ENCODE data around the gene HTATIP2. TPM values are rescaled to one million over a fixed set of nuclear protein-coding genes. Genes with fewer than 3 reads are reported as not detected.
A peak's percentile ranks its signal among the peaks of the same experiment; 100 is the strongest.
"Not testable (repeated sequence)": the region's sequence is repeated elsewhere in the genome, so short reads cannot be mapped to it uniquely, and the experiment has no call there.

The HTATIP2 gene
- 5.5 TPM for polyA plus RNA-seq (ENCODE audit: insufficient read length)

GRCh38 chr11:20363500-20364340, at the start of gene HTATIP2:
Gene HTATIP2, plus strand, starts transcription at chr11:20363714. Its CDS starts 524 bp downstream, at chr11:20364238.
- DNase-seq (ENCODE audit: low read depth): no peak

GRCh38 chr11:20315800-20316199, 47.7 kb upstream of the HTATIP2 start:
- no peak for DNase-seq (ENCODE audit: low read depth)

DNA sequence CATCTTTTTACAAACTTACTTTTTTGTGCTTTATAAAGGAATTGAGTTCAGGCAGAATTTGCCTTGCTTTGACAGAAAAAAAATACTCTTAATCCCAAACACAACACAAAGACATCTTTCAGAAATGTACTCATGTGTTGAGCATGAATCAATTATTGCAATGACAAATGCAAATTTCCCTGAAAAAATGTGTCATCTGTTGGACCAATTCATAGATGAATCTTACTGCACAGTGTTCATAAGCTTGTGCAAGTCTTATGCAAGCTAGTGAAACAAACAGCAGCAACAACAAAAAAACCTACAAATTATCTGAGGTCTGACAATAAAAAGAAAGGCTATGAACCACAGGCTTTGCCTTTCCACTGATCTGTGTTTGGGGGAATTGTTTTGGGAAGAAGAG, 42.3 kb upstream of the HTATIP2 start:
- no peak for DNase-seq (ENCODE audit: low read depth)

GRCh38 chr11:20327377-20327935, 36.1 kb upstream of the HTATIP2 start:
- DNase-seq (ENCODE audit: low read depth): no peak

GRCh38 chr11:20336056-20336455, 27.5 kb upstream of the HTATIP2 start:
- DNase-seq (ENCODE audit: low read depth): no peak

DNA sequence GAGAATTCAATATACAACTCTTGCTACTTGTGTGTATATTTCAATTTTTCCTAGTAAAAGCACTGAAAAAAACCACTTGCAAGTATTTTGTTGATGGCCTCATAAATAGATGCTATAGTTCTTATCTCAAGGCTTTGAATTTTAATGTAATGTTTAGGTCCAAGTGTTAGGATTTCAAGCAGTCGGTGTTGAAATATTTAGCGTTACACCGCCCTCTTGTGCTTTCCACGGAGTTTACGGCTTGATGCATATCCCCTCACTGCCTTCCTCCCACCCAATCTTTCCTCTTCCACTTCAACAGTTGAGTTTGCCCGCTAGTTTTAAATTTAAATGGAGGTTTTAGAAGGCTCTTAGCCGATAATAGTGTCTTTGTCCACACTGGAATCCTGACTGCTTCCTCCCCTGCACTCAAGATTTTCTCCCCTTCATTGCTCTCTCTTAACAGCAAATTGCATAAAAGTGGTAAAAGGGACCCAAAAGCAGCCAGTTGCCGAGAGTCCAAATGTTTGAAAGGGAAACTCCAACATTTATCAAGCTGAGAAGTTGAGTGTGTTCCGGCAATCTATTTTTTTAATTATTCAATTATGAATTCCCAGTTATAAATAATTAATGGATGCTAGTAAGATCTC, 25.9 kb upstream of the HTATIP2 start:
- DNase-seq (ENCODE audit: low read depth): peak; percentile 1

GRCh38 chr11:20342347-20343141, 21.0 kb upstream of the HTATIP2 start:
- no peak for DNase-seq (ENCODE audit: low read depth)

- no peak for DNase-seq (ENCODE audit: low read depth)
These were observed 12.4 kb upstream of the HTATIP2 start for GRCh38 chr11:20351136-20351535.

GRCh38 chr11:20351751-20352262, 11.7 kb upstream of the HTATIP2 start:
- DNase-seq (ENCODE audit: low read depth): no peak

- DNase-seq (ENCODE audit: low read depth): no peak
These were observed 9.6 kb upstream of the HTATIP2 start for GRCh38 chr11:20353829-20354434.

- DNase-seq (ENCODE audit: low read depth): no peak
These were observed 8.0 kb upstream of the HTATIP2 start for GRCh38 chr11:20355221-20356219.

GRCh38 chr11:20357150-20357549, 6.4 kb upstream of the HTATIP2 start:
- no peak for DNase-seq (ENCODE audit: low read depth)

- no peak for DNase-seq (ENCODE audit: low read depth)
These were observed 2.9 kb upstream of the HTATIP2 start for GRCh38 chr11:20360650-20361049.

GRCh38 chr11:20362481-20362880, 1.0 kb upstream of the HTATIP2 start:
- DNase-seq (ENCODE audit: low read depth): no peak

DNA sequence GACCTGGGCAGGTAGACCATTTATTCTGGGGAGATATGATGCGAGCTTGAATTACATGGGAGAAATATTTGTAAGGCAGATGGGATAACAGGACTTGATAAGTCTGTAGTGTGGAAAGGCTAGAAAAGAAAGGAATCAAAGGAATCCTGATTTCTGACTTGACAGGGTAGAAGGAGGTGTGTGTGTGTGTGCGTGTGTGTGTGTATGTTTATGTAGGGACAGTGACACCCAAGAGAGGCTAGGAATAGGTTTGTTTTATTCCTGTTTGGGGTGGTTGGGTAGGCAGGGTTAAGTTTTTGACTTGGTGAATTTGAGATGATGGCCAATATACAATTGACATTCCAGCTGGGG, 390 bp upstream of the HTATIP2 start:
- DNase-seq (ENCODE audit: low read depth): no peak

GRCh38 chr11:20364341-20364792, 853 bp downstream of the HTATIP2 start:
- DNase-seq (ENCODE audit: low read depth): no peak

- not testable (repeated sequence) for DNase-seq (ENCODE audit: low read depth)
These were observed 2.0 kb downstream of the HTATIP2 start for GRCh38 chr11:20365465-20365864.

DNA sequence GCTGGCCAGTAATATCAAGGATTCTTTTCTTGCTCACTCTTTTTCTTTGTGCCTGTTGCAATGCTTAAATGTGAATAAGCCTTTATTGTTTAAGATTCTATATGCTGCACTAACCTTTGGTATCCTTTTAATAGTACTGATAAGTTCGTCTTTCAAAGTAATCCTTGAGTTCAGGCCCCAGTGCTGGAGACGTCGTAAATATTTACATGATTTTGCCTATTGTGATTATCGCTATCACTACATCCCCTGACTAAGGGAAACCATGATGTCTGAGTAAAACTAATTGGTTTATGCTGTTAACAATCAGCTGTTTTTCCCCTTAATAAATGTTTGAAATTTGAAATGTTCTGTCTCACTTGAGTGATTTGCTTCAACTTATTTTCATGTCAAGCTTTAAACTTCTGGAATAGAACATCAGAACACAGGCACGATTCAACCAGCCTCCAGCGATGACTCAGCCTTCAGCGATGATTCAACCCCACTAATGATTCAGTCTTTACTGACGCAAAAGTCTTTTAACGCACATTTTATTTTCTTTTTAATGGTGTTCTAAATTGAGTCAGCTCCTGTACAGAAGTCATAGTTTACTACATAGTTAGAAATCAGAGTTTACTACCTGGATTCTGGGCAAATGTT, 3.9 kb downstream of the HTATIP2 start:
- DNase-seq (ENCODE audit: low read depth): no peak

- no peak for DNase-seq (ENCODE audit: low read depth)
These were observed 4.9 kb downstream of the HTATIP2 start for GRCh38 chr11:20368438-20368837.

- no peak for DNase-seq (ENCODE audit: low read depth)
These were observed 6.3 kb downstream of the HTATIP2 start for GRCh38 chr11:20369826-20370225.
